ENCODE measurements around the gene WDR33.
A peak's percentile ranks its signal among the peaks of the same experiment; 100 is the strongest.

Gene WDR33

DNA sequence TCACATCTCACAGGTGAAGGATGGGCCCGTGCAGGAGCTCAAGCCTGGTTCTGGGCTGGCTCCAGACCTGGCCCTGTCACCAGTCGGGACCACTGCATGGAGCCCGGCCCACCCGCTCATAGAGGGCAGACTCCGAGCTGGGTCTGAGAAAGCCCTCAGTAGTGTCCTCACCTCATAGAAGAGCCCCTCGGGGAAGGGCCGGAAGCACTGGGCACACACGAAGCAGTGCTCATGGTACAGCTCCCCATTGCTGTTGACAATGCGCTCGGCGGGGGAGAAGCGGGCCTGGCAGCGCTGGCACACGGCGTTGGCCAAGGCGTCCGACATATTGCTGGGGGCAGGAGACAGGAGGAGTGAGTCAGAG lies 153.8 kb downstream of the WDR33 start:
- H3K27me3 Mint-ChIP-seq = peaks cover 14% of the 10 kb centered on the region
- DNase-seq (no peak), ATAC-seq (no peak)
- H3K4me1 Mint-ChIP-seq = peaks cover 12% of the 10 kb centered on the region
- H3K4me3 Mint-ChIP-seq = no peak overlapping the region
- H3K27ac Mint-ChIP-seq = no peak overlapping the region
- no peaks in the 10 kb centered on the region for H3K9me3 Mint-ChIP-seq

DNA sequence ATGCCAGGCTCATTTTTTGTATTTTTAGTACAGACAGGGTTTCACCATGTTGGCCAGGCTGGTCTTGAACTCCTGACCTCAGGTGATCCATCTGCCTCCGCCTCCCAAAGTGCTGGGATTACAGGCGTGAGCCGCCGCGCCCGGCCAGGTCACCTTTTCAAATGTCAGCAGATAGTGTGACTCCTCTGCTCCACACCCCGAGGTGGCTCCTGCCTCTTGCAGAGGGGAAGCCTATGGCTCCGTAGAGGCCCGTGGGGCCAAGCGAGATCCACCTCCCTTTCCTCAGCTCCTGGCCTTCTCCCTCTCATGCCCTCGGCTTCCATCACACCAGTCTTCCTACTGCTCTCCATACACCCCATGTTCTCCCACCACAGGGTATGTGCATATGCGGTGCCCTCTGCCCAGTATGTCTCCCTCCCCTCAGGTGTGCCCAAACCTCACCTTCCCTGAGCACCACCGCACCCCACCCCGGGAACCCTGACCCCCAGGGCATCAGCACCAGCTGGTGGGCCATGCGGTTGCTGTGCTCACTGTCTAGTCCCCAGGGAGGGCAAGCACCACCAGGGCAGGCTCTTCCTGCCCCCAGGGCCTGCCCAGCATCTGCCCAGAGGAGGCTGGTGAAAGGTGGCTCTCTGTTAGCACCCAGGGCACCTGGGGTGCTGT lies 154.3 kb downstream of the WDR33 start:
- Mint-ChIP-seq H3K4me3 (no peak overlapping the region), H3K4me1 (peaks cover 12% of the 10 kb centered on the region), H3K9me3 (no peaks in the 10 kb centered on the region), H3K27me3 (peaks cover 9% of the 10 kb centered on the region), H3K27ac (peak overlapping the region in 1 of 2 donors; percentile 34)
- DNase-seq = no peak
- ATAC-seq = peak; percentile 36

DNA sequence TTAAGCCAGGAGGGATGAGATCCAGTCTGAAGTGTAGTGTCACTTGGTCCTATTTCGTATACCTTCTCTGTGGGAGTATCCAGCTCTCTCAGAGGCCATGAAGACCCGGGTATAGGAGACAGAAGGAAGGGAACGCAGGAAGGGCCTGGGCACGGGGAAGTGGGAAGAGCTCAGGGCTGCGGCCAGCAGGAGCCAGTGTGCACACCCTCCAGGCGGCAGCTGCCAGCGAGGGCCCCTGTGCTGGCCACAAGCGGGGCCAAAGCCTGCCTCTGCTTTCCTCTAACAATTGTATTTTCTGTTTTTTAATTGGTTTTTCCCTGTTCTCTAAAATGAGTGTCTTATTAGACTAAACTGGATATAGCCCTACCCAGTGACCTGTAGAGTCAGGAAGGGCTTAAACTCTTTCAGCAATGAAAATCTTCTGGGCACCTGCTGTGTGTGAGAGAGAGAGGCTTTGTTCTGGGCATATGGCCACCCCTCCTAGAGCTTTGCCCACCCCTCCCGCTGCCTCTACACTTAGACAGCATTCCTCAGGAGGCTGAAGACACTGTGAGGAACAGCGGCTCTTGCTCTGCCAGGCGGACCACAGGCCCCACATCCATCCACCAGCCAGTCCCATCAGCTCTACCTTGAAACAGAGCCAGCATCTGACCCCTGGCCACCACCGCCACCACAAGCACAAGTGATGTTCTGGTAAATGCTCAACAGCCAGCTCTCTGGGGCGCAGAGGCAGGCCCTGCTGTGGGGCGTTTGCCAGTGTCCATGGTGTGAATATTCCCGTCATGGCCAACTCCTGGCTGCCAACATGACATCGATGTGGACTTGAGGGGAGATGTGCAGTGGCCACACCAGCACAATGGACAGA lies 155.5 kb downstream of the WDR33 start:
- Mint-ChIP-seq H3K27ac (no peak overlapping the region), H3K9me3 (no peaks in the 10 kb centered on the region), H3K4me1 (peaks cover 12% of the 10 kb centered on the region), H3K27me3 (no peaks in the 10 kb centered on the region), H3K4me3 (no peak overlapping the region)
- no peak for ATAC-seq
- no peak for DNase-seq

DNA sequence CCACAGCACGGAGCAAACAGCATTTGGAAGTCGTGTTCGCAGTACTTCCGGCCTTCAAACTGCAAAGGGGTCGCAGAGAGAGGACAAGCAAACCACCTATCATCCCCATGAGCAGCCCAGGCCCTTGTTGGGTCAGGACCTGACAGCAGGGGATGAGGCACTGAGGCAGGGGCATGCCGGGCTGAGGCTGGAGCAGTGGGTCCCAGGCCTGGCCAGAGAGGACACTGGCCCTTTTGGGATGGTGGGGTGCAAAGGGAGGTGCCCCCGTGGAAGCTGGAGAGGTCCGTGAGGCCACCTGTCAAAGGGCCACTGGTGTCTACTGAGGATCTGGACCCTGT lies 156.2 kb downstream of the WDR33 start:
- peaks cover 14% of the 10 kb centered on the region for H3K4me1 Mint-ChIP-seq
- H3K4me3 Mint-ChIP-seq = no peak overlapping the region
- ATAC-seq (no peak), DNase-seq (no peak)
- no peaks in the 10 kb centered on the region for H3K27me3 Mint-ChIP-seq
- no peak overlapping the region for H3K27ac Mint-ChIP-seq
- H3K9me3 Mint-ChIP-seq = no peaks in the 10 kb centered on the region

DNA sequence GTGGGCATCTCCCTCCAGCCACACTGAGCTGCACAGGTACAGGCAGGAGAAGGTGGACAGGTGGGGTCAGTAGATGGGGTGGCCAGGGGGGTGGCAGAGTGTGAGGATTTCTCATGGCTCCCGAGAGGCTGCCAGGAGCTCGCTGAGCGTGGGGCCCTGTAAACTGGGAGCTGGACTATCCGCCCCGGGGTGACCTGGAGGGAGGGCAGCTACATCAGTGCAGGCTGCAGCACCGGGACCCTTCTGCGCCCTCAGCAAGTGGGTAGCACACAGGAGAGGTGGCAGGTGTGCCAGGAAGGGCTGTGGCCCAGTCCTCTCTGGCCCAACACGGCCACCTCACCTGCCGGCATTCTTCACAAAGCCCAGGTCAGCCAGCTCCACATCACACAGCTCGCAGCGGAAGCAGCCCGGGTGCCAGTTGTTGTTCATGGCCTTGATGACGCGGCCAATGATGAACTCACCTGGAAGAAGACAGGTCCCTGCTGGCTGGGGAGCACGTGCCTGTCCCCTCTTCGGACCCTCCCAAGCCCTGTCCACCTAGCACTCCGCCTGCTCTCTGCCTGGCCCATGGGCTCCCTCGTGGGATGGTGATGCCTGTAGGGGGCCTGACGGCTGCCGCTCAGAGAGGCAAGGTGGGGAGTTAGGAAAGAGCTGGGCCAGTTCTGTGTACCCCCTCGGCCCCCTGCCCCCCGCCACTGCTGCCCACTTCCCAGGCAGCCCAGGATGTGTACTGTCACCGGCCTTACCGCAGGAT lies 156.7 kb downstream of the WDR33 start:
- H3K4me1 Mint-ChIP-seq = peaks cover 19% of the 10 kb centered on the region
- no peaks in the 10 kb centered on the region for H3K27me3 Mint-ChIP-seq
- H3K27ac Mint-ChIP-seq = no peak overlapping the region
- ATAC-seq = no peak
- DNase-seq = no peak
- no peaks in the 10 kb centered on the region for H3K9me3 Mint-ChIP-seq
- H3K4me3 Mint-ChIP-seq = no peak overlapping the region

DNA sequence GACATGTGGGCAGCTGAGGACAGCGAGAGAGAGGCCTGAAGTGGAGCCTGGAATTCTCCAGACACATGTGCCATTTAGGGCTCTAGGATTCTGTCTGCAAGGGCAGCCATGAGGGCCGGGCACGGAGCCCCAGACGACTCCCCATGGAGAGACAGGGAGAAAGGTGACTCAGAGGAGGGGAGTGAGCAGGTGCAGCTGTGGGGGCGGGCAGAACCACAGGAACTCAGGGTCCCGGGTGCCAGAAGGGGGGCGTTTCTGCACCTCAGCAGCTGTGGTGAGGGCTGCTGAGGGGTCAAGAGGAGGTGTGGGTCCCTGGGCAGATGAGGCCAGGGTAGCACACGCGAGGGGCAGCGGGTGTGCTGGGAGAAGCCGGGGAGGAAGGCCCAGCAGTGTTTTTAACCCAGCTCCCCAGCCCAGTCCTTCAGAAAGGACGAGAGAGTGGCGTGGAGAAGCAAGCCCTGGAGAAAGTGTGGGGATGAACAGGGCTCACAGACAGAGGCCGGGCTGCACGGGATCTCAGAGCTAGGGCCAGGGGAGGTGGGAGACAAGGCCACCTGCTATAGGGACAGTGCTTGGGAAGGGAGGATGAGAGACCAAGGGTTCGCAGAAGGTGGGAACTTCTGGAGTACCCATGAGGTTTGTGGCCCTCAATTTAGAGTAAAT lies 157.4 kb downstream of the WDR33 start:
- H3K27ac Mint-ChIP-seq = peak overlapping the region in 1 of 2 donors; percentile 54
- no peaks in the 10 kb centered on the region for H3K9me3 Mint-ChIP-seq
- ATAC-seq (no peak), DNase-seq (no peak)
- no peaks in the 10 kb centered on the region for H3K27me3 Mint-ChIP-seq
- H3K4me1 Mint-ChIP-seq = peaks cover 26% of the 10 kb centered on the region
- H3K4me3 Mint-ChIP-seq = no peak overlapping the region

DNA sequence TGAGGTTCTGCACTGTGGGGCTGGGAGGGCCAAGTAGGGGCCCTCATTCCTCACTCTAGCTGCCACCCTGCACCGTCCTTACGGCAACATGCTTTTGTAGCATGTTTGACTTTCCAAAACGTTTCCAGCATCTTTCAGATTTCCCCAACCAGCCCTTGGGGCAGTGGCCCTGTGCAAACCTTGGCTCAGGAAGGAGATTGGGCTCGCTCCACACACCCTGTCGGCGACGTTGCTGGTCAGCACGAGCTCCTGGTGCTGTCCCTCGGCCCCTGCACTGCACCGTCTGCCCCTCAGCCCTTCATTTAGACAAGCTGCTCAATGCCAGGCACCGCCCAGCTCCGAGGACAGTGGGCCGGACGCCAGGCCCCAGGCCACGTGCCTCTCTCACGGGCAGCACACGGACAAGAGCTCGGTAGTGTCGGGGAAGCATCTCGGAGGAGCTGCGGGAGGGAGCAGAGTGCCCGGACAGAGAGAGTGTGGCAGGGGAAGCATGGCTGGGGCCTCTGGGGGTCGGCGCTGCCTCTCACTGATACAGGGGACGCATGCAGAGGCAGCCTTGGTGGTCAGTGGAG lies 158.1 kb downstream of the WDR33 start:
- no peak overlapping the region for H3K4me3 Mint-ChIP-seq
- no peaks in the 10 kb centered on the region for H3K27me3 Mint-ChIP-seq
- H3K9me3 Mint-ChIP-seq = no peaks in the 10 kb centered on the region
- H3K27ac Mint-ChIP-seq = peak overlapping the region in 1 of 2 donors; percentile 48
- DNase-seq (no peak), ATAC-seq (no peak)
- peaks cover 33% of the 10 kb centered on the region for H3K4me1 Mint-ChIP-seq

DNA sequence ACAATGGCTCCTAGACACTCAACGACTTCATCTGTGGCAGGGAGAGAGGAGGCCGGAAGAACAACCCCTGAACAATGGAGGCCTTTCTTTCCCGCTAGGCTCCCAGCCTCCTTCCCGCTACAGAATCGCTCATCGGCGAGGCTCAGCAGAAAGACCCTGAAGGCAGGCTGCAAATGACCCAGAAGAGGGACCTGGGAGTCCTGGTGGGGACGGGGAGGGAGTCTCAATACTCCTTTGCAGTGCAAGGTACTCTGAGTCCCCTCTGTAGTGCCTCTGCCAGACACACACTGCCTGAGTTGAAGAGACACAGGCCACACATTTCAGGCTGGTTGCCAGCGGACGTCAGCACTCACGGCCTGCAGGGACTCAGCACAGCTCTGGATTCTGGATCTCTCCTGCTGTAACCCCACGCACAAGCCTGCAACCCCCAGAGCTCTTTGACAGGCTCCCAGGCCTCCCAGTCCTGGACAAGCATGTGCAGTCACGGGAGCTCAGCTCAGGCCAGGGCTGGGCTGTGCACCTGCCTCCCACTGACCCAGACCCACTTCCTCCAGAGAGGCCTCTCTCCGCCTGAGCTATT lies 158.9 kb downstream of the WDR33 start:
- ATAC-seq = no peak
- no peak overlapping the region for H3K4me3 Mint-ChIP-seq

DNA sequence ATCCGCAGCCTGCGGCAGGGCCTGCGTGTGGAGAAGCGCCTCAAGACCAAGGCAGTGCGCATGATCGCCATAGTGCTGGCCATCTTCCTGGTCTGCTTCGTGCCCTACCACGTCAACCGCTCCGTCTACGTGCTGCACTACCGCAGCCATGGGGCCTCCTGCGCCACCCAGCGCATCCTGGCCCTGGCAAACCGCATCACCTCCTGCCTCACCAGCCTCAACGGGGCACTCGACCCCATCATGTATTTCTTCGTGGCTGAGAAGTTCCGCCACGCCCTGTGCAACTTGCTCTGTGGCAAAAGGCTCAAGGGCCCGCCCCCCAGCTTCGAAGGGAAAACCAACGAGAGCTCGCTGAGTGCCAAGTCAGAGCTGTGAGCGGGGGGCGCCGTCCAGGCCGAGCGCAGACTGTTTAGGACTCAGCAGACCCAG lies 159.6 kb downstream of the WDR33 start:
- Mint-ChIP-seq H3K9me3 (no peaks in the 10 kb centered on the region), H3K4me3 (no peak overlapping the region), H3K4me1 (peaks cover 48% of the 10 kb centered on the region), H3K27ac (no peak overlapping the region), H3K27me3 (no peaks in the 10 kb centered on the region)
- ATAC-seq (no peak), DNase-seq (no peak)

More for the DNA sequence above, 158.9 kb downstream of the WDR33 start:
- Mint-ChIP-seq H3K4me1 (peaks cover 41% of the 10 kb centered on the region), H3K27me3 (no peaks in the 10 kb centered on the region), H3K9me3 (no peaks in the 10 kb centered on the region), H3K27ac (no peak overlapping the region)
- no peak for DNase-seq
